ENCODE data around the gene SACM1L. TPM values are rescaled to one million over a fixed set of nuclear protein-coding genes. Genes with fewer than 3 reads are reported as not detected.

SACM1L gene
- total and polyA plus RNA-seq, 2 of the 8 experiments (the other 6 are each of a cell fraction or from before 2014, with no cell fraction given) = 20.1 to 61.0 TPM

DNA sequence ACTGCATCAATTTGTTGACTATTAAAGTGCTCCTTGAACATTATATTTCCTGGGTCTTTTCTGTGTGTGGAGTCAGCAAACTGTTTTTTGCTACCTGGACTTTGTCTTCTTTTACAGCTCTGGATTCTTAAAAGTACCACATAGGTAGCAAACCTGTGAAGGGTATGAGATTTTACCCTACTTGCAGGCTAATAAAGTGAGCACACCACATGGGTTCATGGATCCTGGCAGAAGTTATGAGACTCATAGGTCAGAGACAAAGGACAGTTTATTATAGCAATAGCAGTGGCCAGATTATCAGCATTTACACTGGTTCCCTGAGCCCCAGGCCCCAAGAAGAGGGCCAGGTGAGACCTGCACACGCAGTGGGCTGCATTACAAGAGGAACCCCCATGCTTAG lies 8.0 kb upstream of the SACM1L start:
- FAIRE-seq = no peak
- Histone ChIP-seq H2AFZ (ENCODE audit: low read length) (no peak overlapping the region), H2AK5ac (ENCODE audit: low read depth, low read length) (no peak overlapping the region), H4K20me1 (replicated peaks in 1 of 2; ENCODE audit: control insufficient read depth in 1 of 2, insufficient read depth in 2 of 2, low read length in 2 of 2) (no peaks in the 10 kb centered on the region), H3K56ac (replicated peaks; ENCODE audit: insufficient read length, low read depth, low read length) (no peak overlapping the region), H3K23ac (ENCODE audit: insufficient read length) (no peak overlapping the region), H3K4ac (replicated peaks; ENCODE audit: insufficient read length, low read depth, low read length) (no peak overlapping the region), H3K23me2 (ENCODE audit: low read depth, low read length) (no peaks in the 10 kb centered on the region), H3K4me1 (replicated peaks in 1 of 4; ENCODE audit: control insufficient read depth in 3 of 4, insufficient read depth in 4 of 4, low read length in 3 of 4) (peaks cover 19 to 30% (median 21%) of the 10 kb centered on the region in 4 experiments), H2BK15ac (ENCODE audit: low read length) (no peak overlapping the region), H3K27ac (ENCODE audit: low read depth, low read length) (no peak overlapping the region), H3K79me1 (ENCODE audit: low read depth, low read length) (no peaks in the 10 kb centered on the region), H2BK5ac (ENCODE audit: low read depth, low read length) (no peak overlapping the region), H3K79me2 (ENCODE audit: control insufficient read depth in 1 of 2, insufficient read depth in 2 of 2, low read length in 2 of 2) (no peaks in the 10 kb centered on the region), H3K4me3 (ENCODE audit: extremely low read depth in 1 of 4, insufficient read depth in 2 of 4, low read depth in 3 of 4, low read length in 4 of 4) (no peak overlapping the region), H4K91ac (replicated peaks; ENCODE audit: insufficient read length, low read length) (no peak overlapping the region), H3K27me3 (replicated peaks in 1 of 4; ENCODE audit: control insufficient read depth in 3 of 4, extremely low read depth in 1 of 4, insufficient read depth in 3 of 4, low read length in 3 of 4) (no peaks in the 10 kb centered on the region), H3K18ac (ENCODE audit: extremely low read depth, low read length) (no peak overlapping the region), H3K9ac (replicated peaks in 1 of 4; ENCODE audit: extremely low read depth in 1 of 4, low read depth in 3 of 4, low read length in 3 of 4) (no peak overlapping the region), H4K8ac (ENCODE audit: extremely low read depth, insufficient read depth, low read length) (no peak overlapping the region), H2BK20ac (ENCODE audit: low read length) (no peak overlapping the region), H4K5ac (ENCODE audit: insufficient read length, low read depth, low read length) (no peak overlapping the region), H3K9me3 (ENCODE audit: insufficient read depth in 2 of 2, low read depth in 1 of 2, low read length in 1 of 2) (peaks cover 6 to 7% of the 10 kb centered on the region in 2 experiments; a peak in 2 of 4 replicates), H3K36me3 (ENCODE audit: control insufficient read depth in 2 of 4, insufficient read depth in 4 of 4, low read length in 3 of 4) (peaks cover 0 to 13% (median 0%) of the 10 kb centered on the region in 4 experiments; a peak in 1 of 8 replicates), H2BK120ac (replicated peaks; ENCODE audit: low read depth, low read length) (no peak overlapping the region), H3K14ac (ENCODE audit: insufficient read length) (no peak overlapping the region), H3K4me2 (ENCODE audit: insufficient read depth in 1 of 2, low read depth in 2 of 2, low read length in 2 of 2) (no peak overlapping the region), H2BK12ac (ENCODE audit: low read depth, low read length) (no peak overlapping the region)
- POLR2A ChIA-PET (ENCODE audit: partially characterized antibody) = no interaction called here
- no peak for DNase-seq (ENCODE audit: low read depth in 1 of 2, low spot score in 2 of 2)
- TF ChIP-seq YY1 (IDR thresholded peaks at IDR 0.05; ENCODE audit: low read depth, low read length) = no peak
- no peak for TF ChIP-seq CBX8 (IDR thresholded peaks at IDR 0.05; ENCODE audit: borderline replicate concordance, low read depth, low read length)
- TF ChIP-seq CHD1 (IDR thresholded peaks at IDR 0.05; ENCODE audit: low read depth, low read length) = no peak
- no peak for TF ChIP-seq RAD21 (IDR thresholded peaks at IDR 0.05 in 1 of 2, conservative IDR thresholded peaks at IDR 0.05 in 1 of 2; ENCODE audit: low read depth in 2 of 2, low read length in 2 of 2)
- TF ChIP-seq TEAD4 (IDR thresholded peaks at IDR 0.05; ENCODE audit: low read depth, low read length) = no peak
- TF ChIP-seq SIX5 (IDR thresholded peaks at IDR 0.05; ENCODE audit: low read depth, low read length) = no peak
- TF ChIP-seq, protein P1, sequence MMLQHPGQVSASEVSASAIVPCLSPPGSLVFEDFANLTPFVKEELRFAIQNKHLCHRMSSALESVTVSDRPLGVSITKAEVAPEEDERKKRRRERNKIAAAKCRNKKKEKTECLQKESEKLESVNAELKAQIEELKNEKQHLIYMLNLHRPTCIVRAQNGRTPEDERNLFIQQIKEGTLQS (IDR thresholded peaks at IDR 0.05; ENCODE audit: insufficient read depth, low read depth, low read length) = no peak
- TF ChIP-seq, protein P2, sequence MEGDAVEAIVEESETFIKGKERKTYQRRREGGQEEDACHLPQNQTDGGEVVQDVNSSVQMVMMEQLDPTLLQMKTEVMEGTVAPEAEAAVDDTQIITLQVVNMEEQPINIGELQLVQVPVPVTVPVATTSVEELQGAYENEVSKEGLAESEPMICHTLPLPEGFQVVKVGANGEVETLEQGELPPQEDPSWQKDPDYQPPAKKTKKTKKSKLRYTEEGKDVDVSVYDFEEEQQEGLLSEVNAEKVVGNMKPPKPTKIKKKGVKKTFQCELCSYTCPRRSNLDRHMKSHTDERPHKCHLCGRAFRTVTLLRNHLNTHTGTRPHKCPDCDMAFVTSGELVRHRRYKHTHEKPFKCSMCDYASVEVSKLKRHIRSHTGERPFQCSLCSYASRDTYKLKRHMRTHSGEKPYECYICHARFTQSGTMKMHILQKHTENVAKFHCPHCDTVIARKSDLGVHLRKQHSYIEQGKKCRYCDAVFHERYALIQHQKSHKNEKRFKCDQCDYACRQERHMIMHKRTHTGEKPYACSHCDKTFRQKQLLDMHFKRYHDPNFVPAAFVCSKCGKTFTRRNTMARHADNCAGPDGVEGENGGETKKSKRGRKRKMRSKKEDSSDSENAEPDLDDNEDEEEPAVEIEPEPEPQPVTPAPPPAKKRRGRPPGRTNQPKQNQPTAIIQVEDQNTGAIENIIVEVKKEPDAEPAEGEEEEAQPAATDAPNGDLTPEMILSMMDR (IDR thresholded peaks at IDR 0.05; ENCODE audit: control extremely low read depth in 1 of 3, insufficient read depth in 1 of 3, low read depth in 1 of 3, low read length in 3 of 3) = no peak
- TF ChIP-seq RNF2 (IDR thresholded peaks at IDR 0.05; ENCODE audit: borderline replicate concordance, low read depth, low read length, missing control alignments, poor library complexity, severe bottlenecking) = no peak
- CTCF ChIA-PET (ENCODE audit: partially characterized antibody) = interaction anchor here (1.2 kb wide), 1 partner anchor 137 kb away, joined by 3 read pairs; no protein-coding TSS in a partner anchor
- WGBS, 2 experiments (ENCODE audit: extremely low coverage in 1 of 2, insufficient coverage in 1 of 2, insufficient read length in 1 of 2, insufficient replicate concordance in 2 of 2, low coverage in 1 of 2, low lambda C conversion rate in 2 of 2, missing lambda C conversion rate in 1 of 2) = 80% methylated on average over 1 of the region's 1 CpG; no CpG with 5 or more reads in 1 of the 2 experiments

Measured in H1 (cell line).